DMS53 (cell line): ENCODE measurements around the gene RTBDN.

ENCODE experiments used
- DNase-seq: peaks from one replicate; lab custom pipeline; 2025; lab: John Stamatoyannopoulos, UW

Gene RTBDN

GRCh38 chr19:12779162-12779993, 55.0 kb downstream of the RTBDN start:
- peak; percentile 22 for DNase-seq

- DNase-seq = no peak
Observed at GRCh38 chr19:12778905-12779161, 55.5 kb downstream of the RTBDN start.

- peak; percentile 87 for DNase-seq
Observed at GRCh38 chr19:12778017-12778904, 56.1 kb downstream of the RTBDN start.

- DNase-seq = peak; percentile 85
Observed at GRCh38 chr19:12777217-12778016, 57.0 kb downstream of the RTBDN start.
